ENCODE data around the gene DALRD3. TPM values are rescaled to one million over a fixed set of nuclear protein-coding genes. Genes with fewer than 3 reads are reported as not detected.

DALRD3 gene
- total and polyA plus RNA-seq, 2 experiments from 2014 or later = 40.2 to 65.3 TPM

DNA sequence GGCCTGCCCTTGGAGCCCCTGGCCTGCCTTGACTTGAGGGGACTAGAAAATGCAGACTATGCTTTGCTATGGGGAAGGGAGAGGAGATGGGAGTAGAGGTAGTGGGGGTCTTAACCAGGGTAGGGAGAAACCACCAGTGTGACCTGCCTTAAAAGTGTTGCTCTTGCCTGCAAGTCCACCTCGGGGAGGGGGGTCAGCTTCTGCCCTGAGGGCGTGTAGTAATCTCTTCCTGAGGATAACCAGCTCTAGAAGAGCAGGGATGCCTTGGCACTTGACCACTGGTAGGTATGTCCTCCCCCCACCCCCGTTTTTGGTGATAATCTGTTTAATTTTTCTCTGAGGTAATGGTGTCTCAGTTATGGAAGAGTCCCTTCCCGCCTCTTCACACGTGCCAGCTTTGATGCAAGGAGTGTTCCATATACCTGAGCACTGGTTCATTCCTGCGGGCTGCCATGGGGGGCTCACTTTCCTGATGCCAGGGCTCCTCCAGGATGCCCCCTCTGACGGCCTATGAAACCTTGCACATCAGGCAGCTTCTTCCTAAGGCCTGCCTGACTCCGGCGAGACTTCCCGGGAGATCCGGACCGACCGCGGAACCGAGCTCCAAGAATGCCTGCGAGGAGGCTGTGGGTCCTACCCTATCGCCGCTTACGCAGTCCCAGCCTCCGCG lies 29.1 kb downstream of the DALRD3 start:
- no peaks in the 10 kb centered on the region for H3K9me2 ChIP-seq (ENCODE audit: insufficient read depth)
- in situ Hi-C loops (cut with MboI) = no loop called here
- H4K20me1 ChIP-seq (ENCODE audit: insufficient read depth) = no peaks in the 10 kb centered on the region
- H3K36me3 ChIP-seq (ENCODE audit: low read depth) = no peaks in the 10 kb centered on the region
- H3K4me2 ChIP-seq (ENCODE audit: unreplicated experiment) = peak overlapping the region; percentile 88
- H3F3A ChIP-seq (ENCODE audit: insufficient read depth) = peaks cover 11% of the 10 kb centered on the region; the same call in 1 of the 2 replicates
- no peaks in the 10 kb centered on the region for H3K9me3 ChIP-seq (ENCODE audit: low read depth)
- H3K4me1 ChIP-seq (ENCODE audit: insufficient read depth) = peaks cover 14% of the 10 kb centered on the region; the same call in 1 of the 2 replicates
- WGBS, 2 experiments (ENCODE audit: low coverage in 1 of 2, low lambda C conversion rate in 2 of 2, missing lambda C conversion rate in 2 of 2) = 0 to 2% methylated on average over 21 of the region's 21 CpGs
- H3K79me2 ChIP-seq (ENCODE audit: insufficient read depth) = peaks cover 41% of the 10 kb centered on the region
- peak overlapping the region; percentile 77 for H3K4me3 ChIP-seq
- peak overlapping the region; percentile 94 for H3K27ac ChIP-seq
- TF ChIP-seq EZH2phosphoT487 (IDR thresholded peaks at IDR 0.05; ENCODE audit: insufficient read depth, low read depth) (no peak), EZH2 (IDR thresholded peaks at IDR 0.05; ENCODE audit: insufficient read depth, poor library complexity, severe bottlenecking) (no peak)
- peak overlapping the region; percentile 86 for H3K9ac ChIP-seq
- no peaks in the 10 kb centered on the region for H3K27me3 ChIP-seq (replicated peaks; ENCODE audit: insufficient read depth)
- H2AFZ ChIP-seq = peak overlapping the region; percentile 71
- peak; percentile 50 for DNase-seq

- Histone ChIP-seq H3K79me2 (ENCODE audit: insufficient read depth) (peaks cover 7% of the 10 kb centered on the region), H3K9me2 (ENCODE audit: insufficient read depth) (no peaks in the 10 kb centered on the region), H4K20me1 (ENCODE audit: insufficient read depth) (no peaks in the 10 kb centered on the region), H3K36me3 (ENCODE audit: low read depth) (peaks cover 10% of the 10 kb centered on the region), H3K27ac (no peak overlapping the region), H3K27me3 (replicated peaks; ENCODE audit: insufficient read depth) (no peaks in the 10 kb centered on the region), H3K4me1 (ENCODE audit: insufficient read depth) (0 out of 2 replicates have a peak, but pooled peaks cover under 1% of the 10 kb centered on the region), H3K9ac (no peak overlapping the region), H3K9me3 (ENCODE audit: low read depth) (no peaks in the 10 kb centered on the region), H3K4me2 (ENCODE audit: unreplicated experiment) (no peak overlapping the region), H3F3A (ENCODE audit: insufficient read depth) (peaks cover 11% of the 10 kb centered on the region; the same call in 1 of the 2 replicates), H3K4me3 (no peak overlapping the region), H2AFZ (no peak overlapping the region)
- no peak for DNase-seq
- TF ChIP-seq EZH2 (IDR thresholded peaks at IDR 0.05; ENCODE audit: insufficient read depth, poor library complexity, severe bottlenecking) (no peak), EZH2phosphoT487 (IDR thresholded peaks at IDR 0.05; ENCODE audit: insufficient read depth, low read depth) (no peak)
- 87 to 92% methylated on average over 7 of the region's 7 CpGs for WGBS, 2 experiments (ENCODE audit: low coverage in 1 of 2, low lambda C conversion rate in 2 of 2, missing lambda C conversion rate in 2 of 2)
- in situ Hi-C loops (cut with MboI) = no loop called here
Observed at GRCh38 chr3:48985831-48986376, 32.5 kb downstream of the DALRD3 start.

DNA sequence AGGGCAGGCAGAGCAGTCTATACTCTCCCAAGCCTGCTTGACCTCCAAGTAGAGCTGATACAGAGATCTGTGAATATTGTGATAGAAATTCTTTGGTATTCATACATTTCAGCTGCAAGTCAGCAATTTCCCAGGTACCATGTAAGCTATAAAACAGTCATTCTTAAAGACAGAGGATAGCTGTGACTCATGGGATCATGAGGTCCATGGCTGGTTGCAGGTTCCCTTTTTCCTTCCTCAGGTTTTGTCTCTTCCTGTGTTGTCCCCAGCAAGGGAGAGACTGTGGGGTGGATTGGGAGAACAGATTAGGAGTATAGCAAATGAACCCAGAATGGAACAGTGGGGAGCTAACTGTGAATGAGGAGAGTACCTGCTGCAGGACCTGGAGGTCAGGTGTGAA lies 33.7 kb downstream of the DALRD3 start:
- no peaks in the 10 kb centered on the region for H3K9me2 ChIP-seq (ENCODE audit: insufficient read depth)
- H3K79me2 ChIP-seq (ENCODE audit: insufficient read depth) = no peaks in the 10 kb centered on the region
- H3F3A ChIP-seq (ENCODE audit: insufficient read depth) = peaks cover 11% of the 10 kb centered on the region; the same call in 1 of the 2 replicates
- no peaks in the 10 kb centered on the region for H3K27me3 ChIP-seq (replicated peaks; ENCODE audit: insufficient read depth)
- H3K4me2 ChIP-seq (ENCODE audit: unreplicated experiment) = no peak overlapping the region
- H3K9me3 ChIP-seq (ENCODE audit: low read depth) = no peaks in the 10 kb centered on the region
- H3K4me1 ChIP-seq (ENCODE audit: insufficient read depth) = no peaks in the 10 kb centered on the region
- in situ Hi-C loops (cut with MboI) = no loop called here
- no peak overlapping the region for H3K4me3 ChIP-seq
- peak; percentile 7 for DNase-seq
- H4K20me1 ChIP-seq (ENCODE audit: insufficient read depth) = no peaks in the 10 kb centered on the region
- H3K36me3 ChIP-seq (ENCODE audit: low read depth) = peaks cover 15% of the 10 kb centered on the region
- no peak overlapping the region for H3K27ac ChIP-seq
- no peak overlapping the region for H2AFZ ChIP-seq
- no peak overlapping the region for H3K9ac ChIP-seq
- TF ChIP-seq EZH2 (IDR thresholded peaks at IDR 0.05; ENCODE audit: insufficient read depth, poor library complexity, severe bottlenecking) (no peak), EZH2phosphoT487 (IDR thresholded peaks at IDR 0.05; ENCODE audit: insufficient read depth, low read depth) (no peak)

GRCh38 chr3:48983096-48983495 lies 35.3 kb downstream of the DALRD3 start:
- in situ Hi-C loops (cut with MboI) = no loop called here
- H3K9me3 ChIP-seq (ENCODE audit: low read depth) = no peaks in the 10 kb centered on the region
- H2AFZ ChIP-seq = no peak overlapping the region
- no peak overlapping the region for H3K4me2 ChIP-seq (ENCODE audit: unreplicated experiment)
- no peak for DNase-seq
- H3K4me1 ChIP-seq (ENCODE audit: insufficient read depth) = no peaks in the 10 kb centered on the region
- H4K20me1 ChIP-seq (ENCODE audit: insufficient read depth) = no peaks in the 10 kb centered on the region
- WGBS, 2 experiments (ENCODE audit: low coverage in 1 of 2, low lambda C conversion rate in 2 of 2, missing lambda C conversion rate in 2 of 2) = 98 to 100% methylated on average over 4 of the region's 4 CpGs
- no peak for TF ChIP-seq EZH2phosphoT487 (IDR thresholded peaks at IDR 0.05; ENCODE audit: insufficient read depth, low read depth)
- no peak for TF ChIP-seq EZH2 (IDR thresholded peaks at IDR 0.05; ENCODE audit: insufficient read depth, poor library complexity, severe bottlenecking)
- H3K9me2 ChIP-seq (ENCODE audit: insufficient read depth) = no peaks in the 10 kb centered on the region
- H3F3A ChIP-seq (ENCODE audit: insufficient read depth) = 0 out of 2 replicates have a peak, but pooled peaks cover 6% of the 10 kb centered on the region
- no peak overlapping the region for H3K27ac ChIP-seq
- H3K4me3 ChIP-seq = no peak overlapping the region
- no peak overlapping the region for H3K9ac ChIP-seq
- no peaks in the 10 kb centered on the region for H3K27me3 ChIP-seq (replicated peaks; ENCODE audit: insufficient read depth)
- H3K79me2 ChIP-seq (ENCODE audit: insufficient read depth) = no peaks in the 10 kb centered on the region
- peaks cover 15% of the 10 kb centered on the region for H3K36me3 ChIP-seq (ENCODE audit: low read depth)

All from GM23248 (cell line).